ENCODE measurements around the gene ULK2.

DNA sequence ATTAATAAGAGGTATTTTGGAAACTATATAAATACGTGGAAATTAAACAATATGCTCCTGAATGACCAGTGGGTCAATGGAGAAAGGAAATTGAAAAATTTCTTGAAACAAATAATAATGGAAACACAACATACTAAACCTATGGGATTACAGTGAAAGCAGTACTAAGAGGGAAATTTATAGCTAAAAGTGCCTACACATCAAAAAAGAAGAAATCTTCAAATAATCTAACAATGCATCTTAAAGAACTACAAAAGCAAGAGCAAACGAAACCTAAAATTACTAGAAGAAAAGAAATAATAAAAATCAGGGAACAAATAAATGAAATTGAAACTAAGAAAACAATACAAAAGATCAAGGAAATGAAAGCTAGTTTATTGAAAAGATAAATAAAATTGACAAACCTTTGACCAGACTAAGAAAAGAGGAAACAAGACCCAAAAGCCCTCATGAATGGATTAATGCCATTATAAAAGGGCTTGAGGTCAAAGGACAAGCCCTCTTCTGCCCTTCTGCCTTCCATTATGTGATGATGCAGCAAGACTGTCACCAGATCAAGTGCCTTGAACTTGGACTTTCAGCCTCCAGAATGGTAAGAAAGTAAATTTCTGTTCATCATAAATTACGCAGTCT is 75.7 kb downstream of the ULK2 start:
- no peak for TF ChIP-seq EZH2phosphoT487 (IDR thresholded peaks at IDR 0.05; ENCODE audit: insufficient read depth, low read depth)
- no peak for TF ChIP-seq EZH2 (IDR thresholded peaks at IDR 0.05; ENCODE audit: insufficient read depth, poor library complexity, severe bottlenecking)
